Fibroblast of skin of right biceps (primary cell): ENCODE data around the gene AGPAT3.

Experiments used
- DNase-seq: peaks from one replicate; pipeline ENCODE4 v3.0.0-alpha.2; 2013

Gene AGPAT3

DNA sequence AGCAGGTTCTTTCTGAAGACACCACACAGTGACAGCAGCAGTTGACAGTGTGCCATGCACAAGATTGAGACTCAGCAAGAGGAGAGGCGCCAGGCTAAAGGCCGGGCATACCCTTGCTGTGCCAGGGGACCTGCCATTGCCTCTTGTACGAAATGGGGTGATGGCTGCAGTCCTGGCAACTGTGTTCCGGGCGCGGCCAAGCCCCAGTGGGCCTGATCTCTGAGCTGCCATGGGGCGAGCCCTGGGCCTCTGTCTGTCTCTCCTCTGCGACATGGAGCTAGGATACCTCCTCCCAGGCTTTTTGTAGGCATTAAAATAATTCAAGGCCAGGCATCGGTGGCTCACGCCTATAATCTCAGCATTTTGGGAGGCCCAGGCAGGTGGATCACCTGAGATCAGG lies 137.5 kb downstream of the AGPAT3 start:
- DNase-seq: no peak

DNA sequence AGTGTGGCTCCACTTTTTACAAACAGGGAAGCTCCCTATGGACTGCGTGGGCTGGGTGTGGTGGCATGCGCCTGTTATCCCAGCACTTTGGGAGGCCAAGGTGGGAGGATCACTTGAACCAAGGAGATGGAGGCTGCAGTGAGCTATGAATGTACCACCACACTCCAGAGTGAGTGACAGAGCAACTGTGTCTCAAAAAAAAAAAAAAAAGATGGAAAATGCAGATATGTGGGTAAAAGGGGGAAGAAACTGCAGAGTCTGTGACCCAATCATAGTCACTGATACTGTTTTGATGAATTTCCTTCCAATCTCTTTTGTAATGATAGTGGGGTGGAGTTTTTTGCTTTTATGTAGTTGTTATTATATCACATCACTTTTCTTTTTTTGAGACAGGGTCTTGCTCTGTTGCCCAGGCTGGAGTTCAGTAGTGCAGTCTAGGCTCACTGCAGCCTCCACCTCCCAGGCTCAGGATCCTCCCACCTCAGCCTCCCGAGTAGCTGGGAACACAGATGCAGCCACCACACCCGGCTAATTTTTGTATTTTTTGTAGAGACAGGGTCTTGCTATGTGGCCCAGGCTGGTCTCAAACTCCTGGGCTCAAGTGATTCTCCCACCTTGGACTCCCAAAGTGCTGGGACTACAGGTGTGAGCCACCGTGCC lies 138.4 kb downstream of the AGPAT3 start:
- DNase-seq: no peak

DNA sequence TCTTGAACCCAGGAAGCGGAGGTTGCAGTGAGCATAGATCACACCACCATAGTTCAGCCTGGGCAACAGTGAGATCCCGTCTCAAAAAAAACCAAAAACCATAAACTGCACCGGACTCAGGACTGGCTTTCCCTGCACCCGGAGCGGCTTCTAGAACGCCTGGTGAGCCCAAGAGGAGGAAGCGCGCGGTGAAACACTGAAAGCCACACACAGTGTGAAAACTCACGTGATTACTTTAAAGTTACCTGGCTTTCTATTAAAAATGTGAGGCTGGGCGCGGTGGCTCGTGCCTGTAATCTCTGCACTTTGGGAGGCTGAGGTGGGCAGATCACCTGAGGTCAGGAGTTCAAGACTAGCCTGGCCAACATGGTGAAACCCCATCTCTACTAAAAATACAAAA lies 140.0 kb downstream of the AGPAT3 start:
- no peak for DNase-seq

DNA sequence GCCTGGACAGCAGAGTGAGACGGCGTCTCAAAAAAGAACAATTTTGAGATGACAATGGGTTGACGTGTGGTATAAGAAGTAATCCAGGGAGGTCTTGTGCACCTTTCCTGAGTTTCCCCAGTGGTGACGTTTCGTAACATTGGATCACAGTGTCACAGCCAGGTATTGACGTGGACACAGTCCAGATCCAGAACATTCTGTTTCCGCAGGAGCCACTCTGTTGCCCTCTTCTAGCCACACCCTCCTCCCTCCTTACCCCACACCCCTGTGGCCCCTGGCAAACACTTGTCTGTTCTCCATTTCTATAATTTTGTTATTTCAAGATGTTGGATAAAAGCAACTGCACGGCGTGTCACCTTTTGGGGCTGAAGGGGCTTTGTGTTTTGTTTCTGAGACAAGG lies 140.6 kb downstream of the AGPAT3 start:
- no peak for DNase-seq

DNA sequence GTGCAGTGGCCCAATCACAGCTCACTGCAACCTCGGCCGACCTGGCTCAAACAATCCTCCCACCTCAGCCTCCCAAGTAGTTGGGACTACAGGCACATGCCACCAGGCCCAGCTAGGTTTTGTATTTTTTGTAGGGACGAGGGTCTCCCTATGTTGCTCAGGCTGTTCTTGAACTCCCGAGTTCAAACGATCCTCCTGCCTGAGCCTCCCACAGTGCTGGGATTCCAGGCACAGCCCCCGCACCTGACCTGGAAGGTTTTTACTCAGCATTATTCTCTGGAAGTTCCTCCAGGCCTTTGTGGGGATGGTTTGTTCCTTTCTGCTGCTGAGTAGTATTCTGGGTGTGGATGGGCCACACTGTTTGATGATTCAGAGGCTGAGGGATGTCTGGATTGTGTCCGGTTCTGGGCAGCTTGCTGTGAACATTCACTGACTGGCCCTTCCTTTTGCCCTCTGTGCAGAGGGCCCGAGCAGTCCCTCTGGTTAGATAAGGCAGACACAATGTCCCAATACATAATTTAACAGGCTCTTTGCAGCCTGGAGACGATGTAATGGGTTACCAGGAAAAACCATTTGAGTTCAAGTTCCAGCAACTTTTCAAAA lies 141.1 kb downstream of the AGPAT3 start:
- DNase-seq: peak; percentile 83

DNA sequence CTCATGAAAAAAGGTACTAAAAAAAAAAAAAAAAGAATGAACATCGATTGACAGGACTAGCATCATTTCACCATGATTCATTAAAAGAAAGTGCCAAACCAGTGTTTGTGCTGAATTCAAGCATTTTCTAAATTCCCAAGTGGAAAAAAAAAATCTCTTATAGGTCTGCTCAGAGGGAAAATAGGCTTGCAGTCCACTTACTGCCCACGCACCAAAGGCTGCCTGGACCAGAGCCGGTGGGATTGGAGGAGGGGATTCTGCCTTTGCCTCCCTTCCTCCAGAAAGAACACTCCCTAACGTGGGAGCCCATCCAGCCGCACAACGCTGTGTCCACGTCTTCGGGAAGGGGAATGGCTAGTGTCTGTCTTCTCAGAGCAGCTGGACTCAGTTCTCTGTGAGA lies 141.6 kb downstream of the AGPAT3 start:
- peak; percentile 61 for DNase-seq

DNA sequence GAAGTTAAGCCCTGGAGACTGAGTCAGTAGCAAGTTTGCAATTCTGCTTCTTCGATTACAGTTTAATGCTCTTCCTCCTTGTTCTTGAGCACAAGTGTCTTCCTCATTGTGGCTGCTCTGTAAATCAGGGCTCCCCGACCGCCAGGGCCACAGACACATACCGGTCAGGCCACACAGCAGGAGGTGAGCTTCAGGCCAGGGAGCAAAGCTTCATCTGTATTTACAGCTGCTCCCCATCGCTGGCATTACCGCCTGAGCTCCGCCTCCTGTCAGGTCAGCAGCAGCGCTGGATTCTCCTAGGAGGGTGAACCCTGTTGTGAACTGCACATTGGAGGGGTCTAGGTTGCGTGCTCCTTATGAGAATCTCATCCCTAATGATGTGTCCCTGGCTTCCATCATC lies 145.4 kb downstream of the AGPAT3 start:
- DNase-seq: no peak

DNA sequence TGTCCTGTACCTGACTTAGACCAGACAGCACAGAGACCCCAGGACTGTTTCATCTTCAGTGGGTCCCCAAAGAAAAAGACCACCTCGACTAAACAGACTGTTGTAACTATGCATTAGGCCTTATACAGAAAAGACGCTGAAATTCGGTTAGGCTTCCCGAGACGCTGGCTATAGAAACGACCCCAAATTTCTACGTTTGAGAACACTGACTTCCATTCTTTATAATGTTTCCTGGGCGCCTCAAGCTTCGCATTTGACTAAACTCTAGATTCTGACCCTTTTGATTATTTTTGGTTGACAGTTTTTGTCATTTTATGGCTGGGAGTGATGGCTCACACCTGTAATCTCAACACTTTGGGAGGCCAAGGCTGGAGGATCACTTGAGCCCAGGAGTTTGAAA lies 146.1 kb downstream of the AGPAT3 start:
- no peak for DNase-seq

DNA sequence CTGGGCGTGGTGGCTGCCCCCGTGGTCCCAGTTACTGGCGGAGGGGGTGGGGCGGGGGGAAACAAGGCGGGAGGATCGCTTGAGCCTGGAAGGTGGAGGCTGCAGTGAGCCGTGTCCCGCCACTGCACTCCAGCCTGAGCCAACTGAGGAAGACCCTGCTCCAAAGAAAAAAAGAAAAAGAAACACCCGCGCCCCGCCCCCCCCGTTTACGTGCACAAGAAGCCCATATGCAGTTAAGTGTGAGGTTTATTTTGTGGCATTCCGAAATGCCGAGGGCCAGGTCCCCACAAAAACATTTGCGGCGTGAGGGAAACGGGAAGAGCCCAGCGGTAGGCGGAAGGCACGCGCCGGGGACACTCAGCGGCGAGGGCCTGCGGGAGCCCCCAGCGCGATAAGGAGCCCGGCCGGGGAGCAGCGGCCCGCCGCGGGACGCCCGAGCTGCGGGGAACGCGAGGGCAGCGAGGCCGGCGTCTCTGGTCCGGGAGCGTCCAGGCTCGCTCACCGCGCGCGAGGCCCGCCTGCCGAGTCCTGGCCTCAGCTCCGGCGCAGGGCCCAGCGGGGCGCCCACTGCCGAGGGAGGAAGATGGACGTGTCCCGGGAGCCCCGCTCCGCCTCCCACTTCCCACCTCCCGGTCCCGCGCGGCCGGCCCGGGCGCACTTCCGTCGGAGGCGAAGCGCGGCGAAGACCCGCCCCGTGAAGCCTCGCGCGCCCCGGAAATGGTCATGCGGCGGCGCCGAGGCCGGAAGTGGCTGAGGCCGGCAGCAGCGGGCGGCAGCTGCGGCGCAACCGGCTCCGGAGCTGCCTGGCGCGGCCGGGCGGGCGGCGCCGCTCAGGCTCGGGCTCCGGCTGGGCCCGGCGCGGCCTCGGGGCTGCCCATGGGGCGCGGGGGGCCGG lies 146.8 kb downstream of the AGPAT3 start, which contains the start of gene TRAPPC10:
TRAPPC10 (plus strand) TSS at position 731 of the 895 bp plus-strand sequence. CDS start 185 bp downstream, outside the sequence.
- DNase-seq: peak; percentile 88

DNA sequence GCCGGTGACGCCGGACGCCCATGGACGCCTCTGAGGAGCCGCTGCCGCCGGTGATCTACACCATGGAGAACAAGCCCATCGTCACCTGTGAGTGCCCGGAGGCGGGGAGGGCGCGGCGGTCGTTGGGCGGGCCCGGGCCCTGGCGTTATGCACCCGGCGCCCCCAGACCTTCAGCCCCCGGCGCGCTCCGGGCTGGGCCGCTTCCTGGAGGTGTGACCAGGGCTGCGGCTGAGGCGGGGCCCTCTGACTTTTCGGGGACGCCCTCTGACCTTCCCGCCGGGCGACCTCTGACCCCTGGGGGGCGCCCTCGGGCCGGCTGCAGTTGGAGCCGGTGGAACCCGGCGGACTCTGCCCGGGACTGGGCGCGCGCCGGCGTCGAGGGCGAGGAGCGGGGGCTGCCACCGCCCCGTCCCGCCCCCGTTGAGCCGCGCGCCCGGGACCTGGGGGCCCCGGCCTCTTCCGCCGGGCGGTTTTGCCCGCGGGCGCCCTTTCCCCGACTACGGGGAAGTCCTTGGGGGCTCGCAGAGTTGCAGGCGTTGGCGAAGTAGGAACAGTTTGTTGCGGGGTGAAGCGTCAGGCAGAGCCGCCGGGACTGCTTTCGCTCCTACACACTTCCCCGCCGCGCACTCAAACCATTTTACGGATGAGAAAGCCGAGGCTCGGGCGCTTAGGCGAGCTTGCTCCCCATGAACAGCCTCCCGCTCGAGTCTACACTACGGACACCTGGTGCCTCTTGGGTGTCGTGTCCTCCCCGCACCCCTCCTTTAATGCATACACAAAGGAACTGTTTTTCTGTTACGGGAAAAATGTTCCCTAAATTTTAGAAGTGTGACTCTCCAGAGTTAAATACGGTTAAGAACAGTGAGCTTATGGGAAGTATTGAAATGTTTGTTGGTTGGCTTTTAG lies 147.7 kb downstream of the AGPAT3 start:
- peak; percentile 15 for DNase-seq

DNA sequence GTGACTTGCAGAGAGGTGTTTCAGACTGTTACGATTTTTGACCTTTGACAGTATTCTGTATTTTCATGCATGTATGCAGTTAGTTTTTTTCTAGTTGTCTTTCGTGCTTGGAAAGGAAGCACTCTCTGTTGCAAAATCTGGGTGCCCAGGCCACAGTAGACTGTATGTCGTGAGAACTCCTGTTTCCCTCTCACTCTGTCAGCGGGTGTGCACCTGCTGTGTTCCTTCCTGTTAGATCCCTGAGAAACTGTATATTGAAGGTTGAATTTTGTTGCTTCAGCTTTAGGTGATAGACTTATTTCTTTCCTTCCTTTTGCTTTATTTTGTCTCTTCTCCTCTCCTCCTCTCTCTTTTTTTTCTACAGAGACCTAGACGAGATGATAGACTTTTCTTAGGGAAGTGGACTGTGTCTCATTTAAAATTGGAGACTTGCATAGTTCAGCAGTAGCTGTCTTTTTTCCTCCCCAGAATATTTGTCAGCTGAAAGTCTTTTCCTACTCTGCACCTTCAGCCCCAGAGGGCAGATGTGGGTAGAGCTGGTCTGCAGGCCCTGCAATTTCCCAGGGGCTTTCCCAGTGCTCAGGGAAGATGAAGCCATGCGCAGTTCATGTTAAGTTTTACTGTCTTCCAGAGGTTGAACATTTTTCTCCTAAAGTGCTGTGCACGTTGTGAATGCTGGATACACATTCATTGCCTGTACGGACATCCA lies 148.5 kb downstream of the AGPAT3 start:
- no peak for DNase-seq

DNA sequence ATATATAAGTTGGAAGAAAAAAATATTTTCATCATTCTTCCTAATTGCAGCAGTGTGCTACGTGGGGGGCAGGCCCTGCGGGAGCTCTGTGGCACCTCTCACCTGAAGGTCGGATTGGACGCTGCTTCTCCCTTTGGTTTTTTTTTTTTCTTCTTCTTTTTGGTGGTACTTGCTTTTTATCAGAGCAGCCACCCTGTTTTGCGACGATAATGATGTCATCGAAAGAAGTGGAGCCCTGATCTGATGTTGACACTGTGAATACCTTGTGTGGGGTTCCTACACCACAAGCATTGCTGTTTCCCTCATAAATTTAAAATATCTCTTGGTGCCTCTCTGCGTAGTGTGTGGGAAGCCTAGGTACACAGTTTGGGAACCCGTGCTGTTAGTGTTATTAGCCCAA lies 152.6 kb downstream of the AGPAT3 start:
- no peak for DNase-seq

DNA sequence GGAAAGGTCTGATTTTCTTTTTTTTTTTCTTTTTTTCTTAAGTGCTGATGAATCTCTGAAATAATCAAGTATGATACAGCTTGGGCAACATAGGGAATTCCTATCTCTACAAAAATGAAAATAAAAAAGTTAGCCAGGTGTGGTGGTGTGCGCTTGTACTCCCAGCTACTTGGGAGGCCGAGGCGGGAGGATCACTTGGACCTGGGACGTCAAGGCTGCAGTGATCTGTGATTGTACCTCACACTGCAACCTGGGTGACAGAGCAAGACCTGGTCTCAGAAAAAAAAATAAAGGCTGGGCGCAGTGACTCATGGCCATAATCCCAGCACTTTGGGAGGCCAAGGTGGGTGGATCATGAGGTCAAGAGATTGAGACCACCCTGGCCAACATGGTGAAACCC lies 153.1 kb downstream of the AGPAT3 start:
- DNase-seq: no peak

DNA sequence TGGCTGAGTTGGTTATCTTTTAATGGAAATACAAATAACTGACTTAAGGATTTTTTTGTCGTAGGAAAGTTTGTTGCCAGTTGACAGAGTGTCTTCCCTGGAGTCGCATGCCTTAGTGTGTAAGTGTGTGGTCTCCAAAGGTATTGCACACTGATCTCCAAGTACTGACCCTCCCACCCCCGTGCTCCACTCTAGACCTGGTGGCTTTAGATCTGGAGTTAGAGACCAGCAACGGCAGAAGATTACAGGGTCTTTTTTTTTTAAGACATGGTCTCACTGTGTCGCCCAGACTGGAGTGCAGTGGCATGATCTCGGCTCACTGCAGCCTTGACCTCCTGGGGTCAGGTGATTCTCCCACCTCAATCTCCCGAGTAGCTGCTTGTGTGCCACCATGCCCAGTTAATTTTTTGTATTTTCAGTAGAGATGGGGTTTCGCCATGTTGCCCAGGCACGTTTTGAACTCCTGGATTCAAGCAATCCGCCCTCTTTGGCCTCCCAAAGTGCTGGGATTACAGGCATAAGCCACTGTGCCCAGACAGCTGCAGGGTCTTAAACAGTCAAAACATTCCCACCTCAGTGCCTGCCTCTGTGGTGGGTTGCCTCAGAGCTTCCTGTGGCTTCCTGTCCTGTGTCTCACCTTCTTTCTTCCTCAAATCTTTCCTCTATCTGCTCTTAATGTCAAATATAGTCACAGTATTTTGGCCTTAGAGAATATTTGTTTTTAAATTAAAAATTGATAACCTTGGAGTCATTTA lies 154.0 kb downstream of the AGPAT3 start:
- DNase-seq: no peak

DNA sequence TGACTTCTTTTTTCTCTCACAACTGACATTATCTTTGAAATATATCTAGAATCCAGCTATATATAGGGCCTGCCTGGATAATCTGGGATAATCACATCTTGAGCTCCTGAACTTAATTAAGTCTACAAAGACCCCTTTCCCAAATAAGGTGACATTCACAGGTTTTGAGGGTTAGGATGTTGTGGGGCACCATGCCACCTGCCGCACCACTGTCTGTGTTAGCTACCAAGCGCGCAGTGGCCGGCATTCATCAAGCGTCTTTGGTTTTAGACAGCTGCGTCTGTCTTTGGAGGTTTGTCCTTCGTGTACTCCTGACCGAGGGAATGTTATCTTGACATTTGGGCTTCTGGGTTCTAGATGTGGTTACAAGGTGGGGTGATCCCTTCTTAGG lies 154.5 kb downstream of the AGPAT3 start:
- DNase-seq: no peak

DNA sequence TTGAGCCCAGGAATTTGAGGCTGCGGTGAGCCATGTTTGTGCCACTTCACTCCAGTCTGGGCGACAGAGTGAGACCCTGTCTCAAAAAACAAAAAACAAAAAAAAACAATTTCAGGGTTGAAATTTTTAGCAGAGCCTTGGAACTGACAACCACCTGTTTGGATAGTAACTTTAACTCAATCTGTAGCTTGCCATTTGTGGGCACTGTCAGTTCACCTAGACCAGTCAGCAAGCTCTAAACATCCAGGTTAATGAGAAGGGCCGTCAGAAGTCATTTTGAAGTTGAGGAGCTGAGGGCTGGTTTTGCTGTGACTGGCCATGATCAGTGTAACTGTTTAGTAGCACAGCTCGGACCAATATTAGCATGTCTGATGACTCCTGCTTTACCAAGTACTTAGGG lies 155.5 kb downstream of the AGPAT3 start:
- DNase-seq: no peak

DNA sequence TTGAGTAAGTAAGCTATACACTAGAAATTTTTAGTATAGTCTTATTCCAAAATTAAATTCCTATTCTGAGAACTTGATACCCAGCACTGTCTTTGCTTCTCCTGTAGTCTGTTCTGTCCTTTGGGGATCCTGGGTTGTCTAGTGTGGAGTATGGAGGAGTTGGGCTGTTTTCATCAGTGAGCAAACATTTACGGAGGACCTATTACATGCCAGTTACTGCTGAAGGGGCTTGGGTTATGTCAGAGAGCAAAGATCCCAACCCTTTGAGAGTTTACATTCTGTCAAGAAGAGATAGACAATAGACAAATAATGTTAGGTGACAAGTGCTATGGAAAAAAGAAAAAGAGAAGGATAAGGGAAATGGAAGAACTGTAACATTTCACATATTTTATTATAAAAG lies 156.0 kb downstream of the AGPAT3 start:
- no peak for DNase-seq

DNA sequence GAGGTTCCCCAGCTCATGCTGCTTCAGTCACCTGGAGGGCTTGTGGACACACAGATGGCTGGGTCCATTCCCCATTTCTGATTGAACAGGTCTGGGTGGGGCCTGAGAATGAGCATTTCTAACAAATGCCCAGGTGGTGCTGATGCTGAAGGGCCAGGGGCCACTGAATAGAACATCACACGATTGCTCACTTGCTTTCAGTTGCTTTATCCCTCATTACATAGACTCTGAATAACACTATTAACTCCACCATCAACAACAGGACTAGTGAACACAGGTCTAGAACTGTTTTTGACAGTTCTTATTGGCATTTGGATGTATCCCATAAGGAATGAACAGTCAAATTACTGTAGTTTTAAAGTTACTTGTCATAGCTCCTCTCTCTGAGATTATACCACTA lies 159.2 kb downstream of the AGPAT3 start:
- no peak for DNase-seq

DNA sequence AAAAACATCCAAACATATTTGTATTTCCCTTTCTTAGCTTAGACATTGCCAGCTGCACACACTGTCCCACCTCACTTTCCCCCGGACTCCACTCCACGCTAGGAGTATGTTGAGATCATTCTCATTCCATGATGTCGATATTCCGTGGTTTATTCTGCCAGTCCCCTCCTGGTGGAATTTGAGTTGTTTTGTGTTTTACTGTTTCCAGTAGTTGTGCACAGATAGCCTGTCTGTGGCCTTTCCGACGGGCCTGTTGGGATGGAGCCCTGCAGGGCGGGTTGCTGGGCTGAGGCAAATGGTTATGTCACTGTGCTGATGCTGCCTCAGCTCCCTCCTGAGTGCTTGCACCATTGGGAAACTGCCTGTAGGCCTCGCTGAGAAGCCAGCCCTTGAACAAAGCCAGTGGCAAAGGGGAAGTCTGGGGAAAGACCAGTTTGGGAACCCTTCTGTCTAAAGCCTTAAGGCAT lies 159.9 kb downstream of the AGPAT3 start:
- DNase-seq: peak; percentile 51

DNA sequence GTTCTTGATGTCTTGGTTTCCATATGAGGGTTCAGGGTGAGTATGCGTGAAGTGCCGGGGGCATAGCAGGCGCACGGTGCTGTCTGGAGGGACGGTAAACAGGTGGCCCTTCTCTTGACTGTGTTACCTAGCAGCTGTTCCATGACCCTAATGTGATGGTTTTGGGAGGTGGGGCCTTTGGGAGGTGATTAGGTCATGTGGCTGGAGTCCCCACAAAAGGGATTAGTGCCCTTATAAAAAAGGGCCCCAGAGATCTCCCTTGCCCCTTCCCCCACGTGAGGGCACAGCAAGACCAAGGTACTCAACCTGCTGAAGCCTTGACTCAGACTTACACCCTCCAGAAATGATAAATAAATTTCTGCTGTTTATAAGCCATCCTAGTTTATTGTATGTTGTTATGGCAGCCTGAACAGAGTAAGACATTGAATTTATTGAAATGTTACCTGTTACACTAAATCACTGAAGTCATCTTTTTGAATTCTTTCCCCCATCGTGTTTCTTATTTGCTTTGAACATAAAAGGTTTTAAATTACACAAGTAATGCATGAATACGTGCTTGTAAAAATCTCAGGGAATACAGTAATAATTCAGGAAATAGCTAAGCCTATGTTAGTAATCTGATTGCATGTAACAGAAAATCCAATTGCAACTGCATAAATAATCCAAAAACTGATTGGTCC lies 162.7 kb downstream of the AGPAT3 start:
- DNase-seq: no peak

DNA sequence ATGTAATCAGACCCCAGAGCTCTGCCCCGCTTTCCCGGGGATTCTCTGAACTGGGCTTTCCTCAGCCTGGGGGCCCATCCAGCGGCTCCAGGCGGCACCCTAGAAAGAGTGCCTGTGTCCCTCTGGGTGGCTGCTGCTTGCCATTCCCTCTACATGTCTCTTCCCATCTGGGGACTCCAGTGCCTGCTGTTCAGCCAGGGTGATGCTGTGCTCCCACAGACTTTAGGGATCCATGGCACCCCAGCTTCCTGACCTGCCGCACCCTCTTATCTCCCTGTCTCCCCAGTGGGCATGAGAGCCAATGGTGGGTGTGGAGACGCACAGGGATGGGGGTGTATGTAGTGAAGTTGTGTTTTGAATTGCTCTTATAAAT lies 163.2 kb downstream of the AGPAT3 start:
- DNase-seq: no peak
